GM12878 (cell line): ENCODE data around the gene FBXL17. TPM values are rescaled to one million over a fixed set of nuclear protein-coding genes. Genes with fewer than 3 reads are reported as not detected.

Experiments
- FOS ChIP-seq: IDR thresholded peaks from 3 replicates; pipeline ENCODE4 v1.6.1; 2011; ENCODE audit warnings: borderline replicate concordance; ENCODE audit not compliant: insufficient read length; ENCODE audit errors: extremely low read depth
- HDAC2 ChIP-seq: fragments of 200-600 bp; sonication (generic); IDR thresholded peaks from 2 replicates; pipeline ENCODE4 v1.6.1; 2017
- MEF2A ChIP-seq: IDR thresholded peaks from 2 replicates; pipeline ENCODE4 v1.6.1; 2011; ENCODE audit warnings: low read depth, mild to moderate bottlenecking, low read length, moderate library complexity; ENCODE audit not compliant: insufficient read depth
- MTA2 ChIP-seq: fragments of 450-650 bp; IDR thresholded peaks from 2 replicates; pipeline ENCODE4 v1.6.1; 2016; ENCODE audit warnings: low read depth, mild to moderate bottlenecking, moderate library complexity
- MXI1 ChIP-seq: fragments of 150-350 bp; IDR thresholded peaks from 2 replicates; pipeline ENCODE4 v1.6.1; 2011; ENCODE audit warnings: low read depth, mild to moderate bottlenecking, inconsistent platforms, low read length, improper control_type of control experiment
- NKRF ChIP-seq: fragments of 450-650 bp; conservative IDR thresholded peaks from 2 replicates; pipeline ENCODE4 v1.6.1; 2017; ENCODE audit warnings: mild to moderate bottlenecking, moderate library complexity
- NRF1 ChIP-seq: conservative IDR thresholded peaks from 2 replicates; pipeline ENCODE4 v1.6.1; 2011; ENCODE audit warnings: mild to moderate bottlenecking, low read depth, low read length, improper control_type of control experiment
- RB1 ChIP-seq: fragments of 450-650 bp; formaldehyde crosslinking; IDR thresholded peaks from 2 replicates; pipeline ENCODE4 v1.6.1; 2017; ENCODE audit warnings: mild to moderate bottlenecking, borderline replicate concordance
- SIN3A ChIP-seq: IDR thresholded peaks from 2 replicates; pipeline ENCODE4 v1.6.1; 2012; ENCODE audit warnings: low read depth, low read length, improper control_type of control experiment
- SREBF1 ChIP-seq: IDR thresholded peaks from 2 replicates; pipeline ENCODE4 v1.6.1; 2012; ENCODE audit warnings: mild to moderate bottlenecking, low read length
- SREBF2 ChIP-seq: IDR thresholded peaks from 2 replicates; pipeline ENCODE4 v1.6.1; 2012; ENCODE audit warnings: mild to moderate bottlenecking, low read length
- ZNF217 ChIP-seq: fragments of 450-650 bp; IDR thresholded peaks from 2 replicates; pipeline ENCODE4 v1.6.1; 2017; ENCODE audit warnings: antibody characterized with exemption, mild to moderate bottlenecking
- polyA plus RNA-seq, 11 experiments: library from polyadenylated mRNA; depleted of rRNA in 4 of 11; unstranded in 6 of 11; stranded (reverse) in 5 of 11; fragments of >200 nt; fragmentation: Nextera tagmentation in 4 of 11; fragmentation: Illumina TruSeq in 1 of 11; extraction: Ambion mirVana in 4 of 11; extraction: Trizol in 1 of 11; gene quantifications; 1 replicate in 1 of 11; 2 replicates in 10 of 11; pipeline versions ENCODE4 v1.2.1 to v1.2.3, GENCODE V29; 2011 to 2016; ENCODE audit warnings: inconsistent platforms in 2 of 11, missing spikeins in 2 of 11, low read depth in 1 of 11
- total RNA-seq, 4 experiments: library from RNA; depleted of rRNA in 3 of 4; stranded (reverse); fragments of >200 nt in 3 of 4; fragmentation: Illumina TruSeq in 1 of 4; extraction: Trizol in 1 of 4; gene quantifications; 2 replicates each; pipeline versions ENCODE4 v1.2.1 to v1.2.3, GENCODE V29; 2013 to 2021

FBXL17 gene
- total and polyA plus RNA-seq, 10 of the 15 experiments (the other 5 are each of a cell fraction or from before 2014, with no cell fraction given), result 0.88 to 9.0 (median 4.4) TPM

- no peak for TF ChIP-seq NKRF
- TF ChIP-seq SREBF1, result no peak
- no peak for TF ChIP-seq MXI1
- TF ChIP-seq RB1, result no peak
- no peak for TF ChIP-seq ZNF217
- no peak for TF ChIP-seq SIN3A
- TF ChIP-seq HDAC2, result no peak
- TF ChIP-seq FOS, result no peak
- no peak for TF ChIP-seq NRF1
- no peak for TF ChIP-seq SREBF2
- TF ChIP-seq MEF2A, result no peak
- no peak for TF ChIP-seq MTA2
Measured at GRCh38 chr5:107831612-107832395, 550.1 kb downstream of the FBXL17 start (continued).
